ENCODE measurements around the gene CFL1. TPM values are rescaled to one million over a fixed set of nuclear protein-coding genes. Genes with fewer than 3 reads are reported as not detected.

Gene CFL1
- total and polyA plus RNA-seq, 8 donors = 389 to 1,430 (median 667) TPM

- peak overlapping the region in 2 of 5 donors; percentile 10 to 40 for H3K27ac ChIP-seq
- TF ChIP-seq CTCF (IDR thresholded peaks at IDR 0.05) = no peak
- H3K27me3 ChIP-seq = no peaks in the 10 kb centered on the region
- no peak overlapping the region for H3K4me3 ChIP-seq
- intact Hi-C loops (cut with DNase I; ENCODE audit: low total_unique reads) = no loop called here
- DNase-seq = no peak
- peaks cover 21 to 53% (median 49%) of the 10 kb centered on the region in 4 donors for H3K4me1 ChIP-seq
- peaks cover 0 to 7% (median 0%) of the 10 kb centered on the region in 4 donors for H3K9me3 ChIP-seq
- peaks cover 42 to 64% (median 59%) of the 10 kb centered on the region in 4 donors for H3K36me3 ChIP-seq
- 86 to 97% (median 94%) methylated on average over 15 to 33 of the region's 33 CpGs for WGBS, 5 donors
These were observed 5.3 kb downstream of the CFL1 start for GRCh38 chr11:65852508-65853245.

- Histone ChIP-seq H3K9me3 (peaks cover 0 to 7% (median 0%) of the 10 kb centered on the region in 4 donors), H3K27ac (peak overlapping the region in 1 of 5 donors; percentile 10), H3K4me3 (no peak overlapping the region), H3K27me3 (no peaks in the 10 kb centered on the region), H3K4me1 (peaks cover 21 to 53% (median 49%) of the 10 kb centered on the region in 4 donors), H3K36me3 (peaks cover 42 to 64% (median 59%) of the 10 kb centered on the region in 4 donors)
- intact Hi-C loops (cut with DNase I; ENCODE audit: low total_unique reads) = no loop called here
- 86 to 92% (median 91%) methylated on average over 8 to 10 of the region's 10 CpGs for WGBS, 5 donors
- DNase-seq = no peak
- TF ChIP-seq CTCF (IDR thresholded peaks at IDR 0.05) (no peak), POLR2AphosphoS5 (IDR thresholded peaks at IDR 0.05) (no peak), POLR2A (IDR thresholded peaks at IDR 0.05) (no peak), EP300 (IDR thresholded peaks at IDR 0.05) (no peak)
These were observed 6.0 kb downstream of the CFL1 start for GRCh38 chr11:65851811-65852507.

- H3K36me3 ChIP-seq = peaks cover 42 to 59% (median 57%) of the 10 kb centered on the region in 4 donors
- 64 to 90% (median 88%) methylated on average over 3 to 14 of the region's 14 CpGs for WGBS, 5 donors
- DNase-seq = peak in 1 of 2 donors; percentile 19
These were observed 6.8 kb downstream of the CFL1 start for GRCh38 chr11:65851083-65851579.

More at GRCh38 chr11:65851083-65851579, 6.8 kb downstream of the CFL1 start:
- intact Hi-C loops (cut with DNase I; ENCODE audit: low total_unique reads) = no loop called here
- Histone ChIP-seq H3K9me3 (peaks cover 0 to 7% (median 0%) of the 10 kb centered on the region in 4 donors), H3K27ac (no peak overlapping the region), H3K27me3 (no peaks in the 10 kb centered on the region), H3K4me1 (peaks cover 16 to 45% (median 42%) of the 10 kb centered on the region in 4 donors), H3K4me3 (no peak overlapping the region)
- TF ChIP-seq CTCF (IDR thresholded peaks at IDR 0.05) = peak in 2 of 7 experiments; percentile 13 to 38
- no peak for TF ChIP-seq EP300 (IDR thresholded peaks at IDR 0.05)
